ENCODE data around the gene CACNA1C.

CACNA1C gene

DNA sequence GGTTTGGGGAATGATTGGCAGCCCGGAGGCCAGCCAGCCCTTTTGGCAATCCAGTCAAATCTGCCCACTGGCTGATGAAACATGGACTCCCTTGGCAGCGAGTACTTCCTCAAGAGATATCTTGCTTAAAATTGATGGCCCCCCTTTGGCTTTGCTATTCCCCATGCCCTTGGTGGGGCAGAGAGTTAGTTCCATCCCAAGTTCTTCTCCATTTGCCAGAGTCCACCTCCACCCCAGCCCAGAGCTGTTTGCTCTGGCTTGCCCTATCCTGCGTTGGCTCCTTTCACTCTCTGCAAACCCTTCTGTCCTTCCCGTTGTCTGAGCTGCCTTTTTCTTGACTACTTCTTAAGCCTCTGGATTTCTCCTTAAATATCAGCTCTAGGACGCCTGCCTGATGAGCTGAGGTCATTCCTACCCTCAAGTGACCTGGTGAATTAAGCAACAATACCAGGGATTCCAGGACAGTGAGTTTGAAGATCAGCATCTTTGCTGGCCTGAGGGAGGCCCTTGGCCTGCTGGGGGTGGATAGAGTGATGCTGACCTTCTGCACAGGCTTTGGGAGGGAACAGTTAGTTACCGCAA lies 212.0 kb downstream of the CACNA1C start:
- no peak for DNase-seq

DNA sequence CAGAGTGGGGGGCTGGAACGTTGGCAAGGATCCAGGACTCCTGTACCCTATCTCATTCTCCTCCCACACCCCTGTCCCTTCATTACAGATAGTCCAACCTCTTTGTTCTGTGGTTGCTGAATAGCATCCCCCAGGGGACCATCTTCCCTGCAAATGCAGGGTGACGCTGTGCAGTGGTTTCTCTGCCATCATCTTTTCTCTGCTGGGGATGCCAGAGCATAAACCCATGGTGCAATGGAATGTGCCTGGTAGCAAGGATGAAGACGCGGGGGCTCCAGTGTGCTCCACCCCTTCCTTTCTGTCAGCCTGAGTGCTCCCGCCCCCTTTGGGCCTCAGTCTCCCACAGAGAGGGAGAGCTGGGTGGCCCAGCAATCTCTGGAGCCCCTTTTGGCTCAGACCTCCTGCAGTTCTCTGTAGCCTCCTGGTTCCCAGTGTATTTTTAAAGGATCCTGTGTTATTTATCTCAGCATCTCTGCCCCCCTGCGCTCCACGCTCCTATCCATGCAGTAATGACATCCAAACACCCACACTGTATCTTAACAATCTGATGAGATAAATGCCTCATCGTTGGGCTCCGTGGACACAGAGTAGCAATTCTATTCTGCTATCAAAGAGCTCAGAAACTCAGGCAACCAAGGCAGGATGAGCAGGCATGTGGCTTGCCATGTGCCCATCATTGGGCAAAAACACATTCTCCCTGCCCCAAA lies 212.8 kb downstream of the CACNA1C start:
- no peak for DNase-seq

DNA sequence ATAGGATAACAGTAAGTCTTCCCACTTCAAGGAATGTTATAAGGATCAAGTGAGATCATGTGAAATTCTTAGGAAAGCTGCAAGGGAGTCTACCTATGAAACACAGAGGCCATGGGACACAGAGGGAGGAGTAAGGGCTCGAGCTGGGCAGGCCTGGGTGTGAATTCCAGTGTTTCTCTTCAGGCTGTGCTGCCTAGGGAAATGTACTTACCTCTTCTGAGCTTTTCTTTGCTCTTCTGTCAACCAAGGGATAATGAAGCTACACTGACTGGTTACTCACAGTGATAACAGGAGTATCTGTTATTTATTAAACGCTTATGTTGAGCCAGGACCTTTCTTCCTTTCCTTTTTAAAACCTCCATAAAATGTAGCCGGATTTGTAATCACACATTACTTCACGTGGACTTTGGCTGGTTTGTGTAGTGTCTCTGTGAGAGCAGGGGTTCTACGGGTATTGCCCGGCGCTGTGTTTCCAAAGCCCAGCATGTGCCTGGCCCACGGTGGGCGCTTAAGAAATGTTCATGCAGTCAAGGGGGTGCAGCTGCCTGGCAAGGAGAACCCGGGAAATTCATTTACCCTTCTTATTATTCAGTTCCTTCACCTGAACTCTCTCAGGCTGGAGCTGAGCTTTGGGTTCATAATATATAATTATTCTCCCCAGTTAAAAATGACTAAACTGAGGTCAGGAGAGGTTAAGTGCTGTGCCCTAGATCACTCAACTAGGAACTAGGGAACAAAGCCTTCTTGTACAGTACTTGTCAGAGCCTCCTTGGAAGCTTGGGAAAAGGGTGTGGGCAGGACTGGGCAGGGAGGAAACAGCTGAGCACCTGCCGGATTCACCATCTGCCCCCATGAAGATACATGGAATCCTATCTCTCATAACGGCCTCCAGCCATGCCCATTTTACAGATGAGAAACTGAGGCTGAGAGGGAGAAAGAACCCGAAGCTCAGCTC lies 214.2 kb downstream of the CACNA1C start:
- DNase-seq: no peak

DNA sequence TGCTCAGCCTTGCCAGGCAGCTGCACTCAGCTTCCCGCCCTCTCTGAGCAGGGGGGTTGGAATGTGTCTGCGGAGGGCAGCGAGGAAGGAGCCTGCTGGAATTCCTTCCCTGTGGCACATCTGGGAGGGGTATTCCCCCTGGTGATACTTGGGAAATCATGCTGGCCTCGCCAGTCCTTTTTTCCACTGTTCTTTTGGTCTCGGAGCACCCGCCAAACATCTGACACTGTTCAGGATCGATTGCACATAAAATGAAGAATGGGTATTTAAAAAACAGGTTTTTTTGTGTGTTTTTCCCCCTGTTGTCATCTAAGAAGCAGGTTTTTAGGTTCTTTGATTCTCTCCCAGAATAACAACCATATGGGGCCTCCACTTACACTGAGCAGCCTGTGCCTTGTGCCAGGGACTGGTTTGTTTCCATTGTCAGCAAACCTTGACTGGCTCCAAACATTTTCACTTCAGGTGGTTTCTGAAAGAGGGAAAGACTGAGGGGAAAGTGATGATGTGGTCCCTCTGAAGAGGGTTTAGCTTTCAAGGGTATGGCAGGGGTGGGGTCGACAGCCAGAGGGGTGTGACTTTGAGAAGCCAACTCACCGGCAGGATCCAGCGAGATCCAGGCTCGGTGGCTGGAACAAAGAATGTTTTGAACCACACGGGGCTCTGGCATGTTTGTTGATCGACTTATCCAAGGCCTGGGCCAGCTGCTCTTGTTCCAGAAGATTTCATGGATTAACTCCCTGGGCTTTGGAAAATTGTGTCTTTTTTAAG lies 215.1 kb downstream of the CACNA1C start:
- no peak for DNase-seq

DNA sequence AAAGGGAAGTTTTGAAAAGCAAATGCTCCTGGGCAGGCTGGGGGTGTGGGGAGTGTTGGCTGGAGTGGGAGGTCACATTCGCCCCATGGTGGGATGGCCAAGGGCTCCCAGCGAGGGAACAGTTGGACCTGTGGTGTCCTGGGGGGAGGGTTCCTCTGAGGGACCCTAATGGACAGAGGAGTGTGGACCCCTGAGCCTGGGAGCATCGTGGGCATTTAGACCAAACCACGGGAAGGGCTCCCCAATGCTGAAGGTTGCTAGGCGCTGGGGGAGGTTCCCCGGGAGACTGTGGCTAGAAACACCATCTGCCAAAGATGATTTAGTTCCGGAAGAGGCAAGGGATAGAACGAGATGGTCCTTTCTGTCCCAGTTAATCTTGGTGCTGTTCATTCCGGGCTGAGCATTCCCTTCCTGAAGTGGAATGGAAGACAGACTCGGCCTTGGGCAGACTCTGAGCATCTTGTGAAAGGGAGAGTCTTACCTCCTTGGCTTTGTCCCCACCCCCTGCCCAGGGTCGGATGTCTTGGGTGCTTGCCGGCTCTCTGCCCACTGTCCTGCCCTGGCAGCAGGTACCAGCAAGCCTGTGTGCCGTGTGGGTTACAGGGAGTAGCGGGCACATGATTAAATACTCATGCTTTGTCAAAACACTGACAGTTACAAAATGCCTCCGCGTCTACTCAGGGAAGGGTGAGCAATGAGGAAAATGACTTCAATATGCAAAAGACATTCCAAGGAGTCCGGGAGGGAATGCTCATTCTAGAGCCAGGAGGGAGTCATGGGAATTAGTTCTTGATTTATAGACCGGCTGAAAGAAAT lies 215.9 kb downstream of the CACNA1C start:
- no peak for DNase-seq

DNA sequence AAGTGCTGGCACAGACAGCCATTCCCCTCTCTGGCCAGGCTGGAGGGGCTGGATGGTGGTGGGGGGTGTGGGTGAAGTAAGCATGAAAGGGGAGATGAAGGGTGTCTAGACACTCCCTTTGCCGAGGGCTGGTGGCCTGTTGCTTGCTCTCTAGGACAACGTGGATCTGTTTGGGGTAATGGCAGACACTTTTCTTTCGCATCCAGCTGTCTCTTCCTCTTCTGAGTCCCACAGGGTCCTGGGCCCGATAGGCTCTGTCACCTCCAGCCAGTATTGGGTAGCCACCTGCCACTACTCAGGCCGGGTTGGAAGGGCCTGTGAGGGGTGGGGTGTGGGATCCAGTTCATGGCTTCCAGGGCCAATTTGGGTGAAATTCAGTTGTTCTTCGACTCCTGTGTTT lies 218.1 kb downstream of the CACNA1C start:
- no peak for DNase-seq

DNA sequence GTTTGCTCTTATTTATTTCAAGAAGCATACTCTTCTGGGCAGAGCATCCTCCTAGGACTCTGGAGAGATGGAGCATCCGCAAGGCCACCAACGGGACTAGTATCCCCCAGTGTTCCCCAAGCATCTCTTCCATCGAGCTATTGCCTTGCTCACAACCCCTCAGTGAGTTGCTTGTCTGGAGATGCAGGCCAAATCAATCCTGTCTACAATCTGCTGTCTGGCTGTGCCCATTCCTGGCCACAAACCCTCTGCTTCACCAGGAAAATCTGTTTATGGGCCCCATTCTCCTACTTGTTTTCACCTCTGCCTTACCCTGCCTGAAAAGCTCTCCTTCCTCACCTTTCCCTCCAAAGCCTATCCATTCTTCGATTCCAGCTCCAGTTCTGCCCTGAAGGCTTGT lies 219.2 kb downstream of the CACNA1C start:
- no peak for DNase-seq

DNA sequence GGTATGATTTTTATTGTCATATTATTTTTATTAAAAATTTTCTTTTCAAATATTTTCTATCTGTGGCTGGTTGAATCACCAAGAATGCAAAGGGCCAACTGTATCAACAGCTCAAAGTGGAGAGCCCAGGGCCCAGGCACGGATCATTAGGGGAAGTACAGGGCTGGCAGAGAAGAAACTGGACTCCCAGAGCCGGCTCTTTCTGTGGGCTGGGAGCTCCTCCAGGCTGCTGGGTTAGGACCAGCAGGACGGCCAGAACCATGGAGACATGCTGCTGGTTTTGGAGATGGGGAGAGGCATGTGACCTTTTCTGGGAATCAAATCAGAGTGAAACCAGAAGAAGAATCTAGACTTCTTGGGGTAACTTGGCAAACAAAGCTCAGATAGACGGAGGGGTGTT lies 220.5 kb downstream of the CACNA1C start:
- DNase-seq: no peak

DNA sequence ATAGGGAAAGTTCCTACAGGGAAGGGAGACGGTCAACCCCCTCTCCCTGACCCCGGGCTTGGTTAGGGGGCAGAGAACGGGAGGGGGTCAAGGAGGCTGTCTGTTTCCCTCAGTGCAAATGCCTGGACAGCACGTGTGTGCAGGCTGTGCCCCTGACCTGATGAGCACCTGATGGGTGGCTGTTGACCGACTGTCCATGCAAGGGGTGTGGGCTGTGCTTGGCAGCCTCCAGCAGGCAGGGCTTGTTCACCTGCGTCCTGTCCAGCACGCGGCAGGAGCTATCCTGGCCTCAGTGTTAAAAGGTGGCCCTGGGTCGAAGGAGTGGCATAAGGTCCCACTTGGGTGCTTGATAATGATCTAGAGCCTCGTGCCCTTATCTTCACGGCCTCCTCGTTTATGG lies 221.0 kb downstream of the CACNA1C start:
- DNase-seq: no peak

DNA sequence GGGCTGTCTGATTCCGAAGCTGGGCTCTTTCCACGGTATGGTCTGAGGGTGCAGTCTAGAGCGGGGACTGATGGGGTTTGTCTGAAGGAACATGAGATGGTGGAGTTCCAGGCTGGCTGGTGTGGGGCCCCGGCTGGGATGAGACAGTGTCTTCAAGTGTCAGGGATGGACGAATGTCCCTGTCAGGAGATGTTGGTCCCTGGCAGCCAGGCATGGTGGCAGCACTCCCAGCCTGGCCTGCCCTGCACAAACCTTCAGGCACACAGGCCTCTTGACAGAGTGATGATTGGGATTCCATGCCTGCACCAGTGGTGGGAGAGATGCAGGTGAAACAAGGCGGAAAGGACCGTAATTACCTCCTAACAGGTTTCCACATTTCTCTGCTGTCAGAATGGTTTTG lies 221.9 kb downstream of the CACNA1C start:
- no peak for DNase-seq

DNA sequence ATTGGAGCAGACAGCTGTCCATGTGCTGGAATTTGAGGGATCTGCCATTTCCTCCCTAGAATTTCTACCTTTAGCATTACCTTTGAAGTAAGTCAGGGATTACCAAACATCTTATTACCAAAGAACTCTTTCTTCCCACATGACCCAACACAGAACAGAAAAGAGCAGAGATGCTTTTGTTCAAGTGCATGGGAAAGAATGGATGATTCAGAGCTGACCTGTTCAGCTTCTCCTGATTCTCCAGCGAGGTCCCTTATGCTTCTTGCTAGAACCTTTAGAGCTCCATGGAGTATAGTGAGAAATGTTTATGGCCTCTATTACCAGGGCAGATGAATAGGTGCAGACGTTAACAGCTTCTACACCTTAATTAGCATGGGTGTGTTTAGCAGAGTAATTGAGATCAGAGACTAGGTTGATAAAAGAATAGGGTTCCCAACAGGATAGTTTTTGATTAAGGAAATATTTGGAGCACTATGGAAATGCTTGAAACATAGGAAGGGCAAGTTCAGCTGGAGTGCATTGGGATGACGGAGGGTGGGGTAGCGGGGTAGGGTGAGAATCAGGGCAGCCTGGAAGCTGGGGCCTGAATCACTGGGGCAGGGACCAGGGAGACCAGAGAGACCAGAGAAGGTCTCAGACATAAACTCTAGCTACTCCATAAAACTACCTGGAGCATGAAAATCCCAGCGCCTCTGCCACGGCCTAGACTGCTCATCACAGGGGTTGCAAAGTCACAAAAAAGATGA lies 223.7 kb downstream of the CACNA1C start:
- DNase-seq: no peak

DNA sequence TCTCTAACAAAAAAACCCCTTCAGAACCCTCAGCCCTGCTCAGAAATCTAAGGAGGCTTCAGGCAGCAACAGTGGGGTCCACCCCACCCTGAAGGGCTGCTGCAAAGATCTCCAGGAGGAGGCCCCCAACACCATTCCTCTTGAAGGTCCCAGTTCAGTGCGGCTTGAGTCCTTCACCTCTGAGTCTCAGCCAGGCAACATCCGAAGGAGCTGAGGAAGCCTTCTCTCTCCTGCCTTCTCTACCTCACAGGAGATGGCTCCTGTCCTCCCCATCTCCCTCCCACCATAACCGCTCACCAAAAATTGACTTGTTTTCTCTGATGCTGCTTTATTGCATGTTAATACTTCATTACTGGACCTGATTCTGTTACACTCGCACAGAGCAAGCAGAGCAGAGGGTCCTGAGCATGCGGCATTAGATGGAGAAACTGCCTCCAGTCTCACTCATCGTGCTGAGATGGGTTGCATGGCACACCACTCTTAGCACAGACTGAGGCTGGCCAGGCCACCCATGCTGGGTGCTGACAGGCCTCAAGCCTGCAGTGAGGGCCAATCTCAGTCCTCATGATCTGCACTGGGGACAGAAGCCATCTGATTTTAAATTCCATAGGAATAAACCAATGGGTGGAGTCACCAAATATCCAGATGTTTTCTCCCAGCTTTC lies 224.8 kb downstream of the CACNA1C start:
- no peak for DNase-seq

DNA sequence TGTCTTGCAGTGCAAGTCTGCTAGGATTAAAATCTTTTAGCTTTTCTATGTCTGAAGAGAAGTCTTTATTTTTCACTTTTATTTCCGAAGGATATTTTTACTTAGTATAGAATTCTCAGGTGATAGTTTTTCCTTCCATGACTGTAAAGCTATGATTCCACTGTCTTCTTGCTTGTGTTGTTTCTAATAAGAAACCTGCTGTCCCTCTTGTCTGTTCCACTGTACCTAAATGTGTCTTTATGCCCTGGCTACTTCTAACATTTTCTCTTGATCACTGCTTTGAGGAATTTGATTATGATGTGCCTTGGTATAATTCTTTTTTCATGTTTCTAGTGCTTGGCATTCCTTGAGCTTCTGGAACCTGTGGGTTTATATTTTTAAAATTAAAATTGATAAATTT lies 228.7 kb downstream of the CACNA1C start:
- no peak for DNase-seq

DNA sequence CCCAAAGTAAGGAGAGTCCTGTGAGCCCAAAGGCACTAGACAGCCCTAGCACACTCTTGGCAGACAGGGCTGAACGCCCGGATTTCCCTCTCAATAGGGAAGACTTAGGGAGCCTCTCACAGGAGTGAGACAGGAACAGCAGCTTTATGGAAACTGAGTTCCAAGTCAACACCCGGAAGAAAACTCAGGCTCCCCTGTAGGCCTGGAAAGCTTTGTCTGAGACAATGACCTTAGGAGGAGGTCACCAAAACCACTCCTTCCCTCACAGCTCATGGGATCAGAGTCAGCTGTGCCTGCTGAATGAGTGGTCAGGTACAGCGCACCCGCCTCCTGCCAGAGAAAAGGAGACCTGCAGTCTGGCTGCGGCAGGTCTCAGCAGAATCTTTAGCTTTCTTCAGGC lies 229.5 kb downstream of the CACNA1C start:
- DNase-seq: no peak

DNA sequence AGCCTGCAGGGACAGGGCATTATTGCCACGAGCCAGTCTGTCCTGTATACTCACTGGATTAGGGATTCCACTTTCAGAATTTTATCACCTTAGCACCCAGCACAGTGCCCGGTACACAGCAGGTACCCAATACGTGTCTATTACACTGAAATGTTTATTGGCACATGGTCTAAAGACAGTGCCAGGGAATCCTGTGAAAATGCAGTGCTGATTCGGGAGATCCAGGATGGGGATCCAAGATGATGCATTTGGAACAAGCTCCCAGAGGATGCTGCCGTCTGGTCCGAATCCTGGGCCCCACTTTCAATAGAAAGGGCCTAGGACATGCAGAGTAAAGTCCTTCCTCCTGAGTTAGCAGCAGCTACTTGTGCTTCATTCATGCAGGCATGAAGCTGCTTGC lies 230.7 kb downstream of the CACNA1C start:
- DNase-seq: no peak

DNA sequence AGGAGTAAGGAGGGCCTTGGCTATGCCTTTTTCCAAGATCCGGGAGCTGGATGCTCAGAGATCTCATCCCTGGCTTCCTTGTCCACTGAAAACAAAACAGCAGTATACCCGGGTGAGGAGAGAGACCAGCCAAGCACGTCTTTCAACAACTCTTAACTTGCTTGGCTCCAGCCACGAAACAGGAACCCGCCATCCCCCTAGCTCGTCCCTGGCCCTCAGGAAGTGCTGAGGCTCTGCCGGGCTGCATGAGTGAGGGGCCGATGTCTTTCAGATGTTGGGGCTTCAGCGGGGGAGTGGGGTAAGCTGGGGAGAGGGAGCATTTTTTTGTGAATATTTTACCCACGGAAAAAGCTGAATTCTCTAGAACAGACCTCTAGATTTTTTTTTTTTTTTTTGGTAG lies 231.1 kb downstream of the CACNA1C start:
- DNase-seq: no peak

DNA sequence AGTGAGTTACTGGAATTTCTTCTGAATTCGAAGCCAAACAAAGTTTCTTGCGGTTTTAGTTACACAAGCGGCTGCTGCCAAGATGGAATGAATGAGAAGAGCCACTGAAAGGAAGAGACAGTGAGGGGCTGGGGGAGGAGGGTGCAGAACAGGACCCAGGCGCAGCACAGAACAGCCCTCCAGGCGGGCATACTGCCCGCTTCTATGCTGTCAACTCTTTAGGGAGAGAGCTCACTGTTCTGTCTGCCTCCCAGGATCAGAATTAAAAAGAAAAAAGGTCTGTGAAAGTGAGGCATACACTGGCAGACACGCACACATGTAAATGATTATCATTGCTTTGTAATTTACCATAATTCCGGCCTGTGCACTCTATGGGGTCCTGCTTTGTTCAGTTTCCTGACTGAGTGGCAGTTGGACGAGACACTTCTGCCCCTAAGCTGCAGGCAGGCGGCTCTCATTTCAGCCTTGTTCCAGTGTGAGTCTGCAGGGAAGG lies 231.6 kb downstream of the CACNA1C start:
- no peak for DNase-seq

DNA sequence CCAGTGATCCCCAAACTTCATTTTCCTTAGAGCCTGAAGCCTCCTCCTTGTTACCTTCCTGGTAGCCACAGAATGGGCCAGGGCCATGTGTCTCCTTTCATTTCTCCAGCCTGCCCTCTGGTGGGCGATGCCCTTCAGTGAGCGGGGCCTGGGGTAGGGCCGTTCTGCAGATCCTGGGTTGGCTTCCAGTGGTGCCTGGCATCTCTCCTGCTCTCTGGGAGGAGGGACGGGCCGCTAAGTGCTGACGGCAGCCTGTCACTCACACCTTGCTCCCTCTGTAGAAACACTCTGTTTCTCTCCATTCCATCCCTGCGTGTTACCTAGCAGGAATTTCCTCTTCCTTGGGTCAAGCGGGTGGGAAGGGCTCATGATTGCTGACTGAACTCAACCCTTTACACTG lies 232.1 kb downstream of the CACNA1C start:
- DNase-seq: no peak

DNA sequence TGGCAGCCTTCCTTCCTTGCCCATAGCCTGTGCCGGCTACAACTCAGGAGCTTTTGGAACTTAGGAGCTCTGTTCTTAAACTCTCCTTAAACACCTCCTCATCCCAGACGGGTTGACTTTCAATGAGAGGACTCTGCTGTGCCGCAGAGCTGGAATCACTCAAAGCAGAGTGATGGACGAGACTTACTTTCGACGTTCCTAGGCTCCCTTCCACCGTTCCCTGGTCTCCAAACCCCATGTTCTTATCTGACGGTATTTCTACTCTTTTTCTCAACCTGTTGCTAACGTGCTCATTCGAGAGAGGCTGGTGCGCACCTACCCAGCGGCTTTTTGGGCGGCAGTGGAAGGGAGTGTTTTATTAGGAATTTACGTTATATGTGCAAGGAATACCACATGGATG lies 232.7 kb downstream of the CACNA1C start:
- DNase-seq: no peak

DNA sequence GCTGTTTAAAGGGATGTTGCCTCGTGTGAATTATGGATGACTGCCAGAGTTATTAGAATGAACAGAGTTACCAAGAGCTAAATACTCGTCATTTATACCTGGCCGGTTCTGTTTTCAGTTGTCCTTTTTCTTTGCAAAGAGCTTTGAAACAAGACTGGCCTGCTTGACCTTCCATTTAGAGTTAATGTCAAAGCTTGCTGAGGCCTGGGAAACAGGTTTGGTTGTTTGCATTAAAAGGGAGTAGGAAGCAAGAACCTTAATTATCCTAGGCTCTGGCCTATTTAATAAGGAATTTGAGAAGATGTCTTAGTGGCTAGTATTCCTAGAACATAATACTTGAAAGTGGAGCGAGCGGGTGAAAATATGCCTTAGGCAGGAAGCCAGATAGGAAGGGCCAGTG lies 233.3 kb downstream of the CACNA1C start:
- DNase-seq: no peak

Measured in stimulated activated naive CD4-positive, alpha-beta T cell (primary cell).